GM12878 (cell line): ENCODE results near the gene DENND6A.

Source experiments
- CTCF ChIP-seq, 3 experiments: IDR thresholded peaks in 2 of 3; conservative IDR thresholded peaks in 1 of 3; 2 replicates each; pipeline ENCODE4 v1.5.1; 2011; ENCODE audit warnings: low read depth in 3 of 3, low read length in 3 of 3, mild to moderate bottlenecking in 3 of 3, control low read depth in 2 of 3, moderate library complexity in 2 of 3, inconsistent platforms in 1 of 3, mixed read lengths in 1 of 3; ENCODE audit not compliant: control insufficient read depth in 2 of 3, insufficient read depth in 1 of 3; ENCODE audit errors: extremely low read depth in 1 of 3
- POLR2A ChIP-seq: IDR thresholded peaks from 2 replicates; pipeline ENCODE4 v1.6.1; 2011; ENCODE audit warnings: low read depth, mild to moderate bottlenecking, low read length

DNA sequence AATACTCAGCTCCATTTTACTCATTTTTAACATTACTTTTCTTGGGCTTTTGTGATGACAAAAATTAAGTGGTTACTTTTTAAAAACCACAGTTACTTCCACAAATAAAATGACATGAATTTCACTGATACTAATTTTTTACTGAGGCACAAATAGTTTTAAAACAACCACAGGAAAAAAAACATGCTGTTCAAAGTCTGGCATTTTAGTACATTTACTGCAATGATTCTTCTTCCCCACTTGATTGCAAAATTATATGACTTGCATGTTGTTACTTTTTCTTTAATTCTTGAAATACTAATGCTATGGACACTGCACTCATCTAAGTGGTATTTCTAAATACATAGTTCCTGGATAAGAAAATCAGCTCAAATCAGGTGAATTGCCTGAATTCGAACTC lies 38.4 kb upstream of the DENND6A start:
- TF ChIP-seq CTCF (IDR thresholded peaks at IDR 0.05 in 2 of 3, conservative IDR thresholded peaks at IDR 0.05 in 1 of 3; ENCODE audit: control insufficient read depth in 2 of 3, extremely low read depth in 1 of 3, insufficient read depth in 1 of 3, low read depth in 3 of 3, low read length in 3 of 3) (no peak), POLR2A (no peak)
